Measurements from ENCODE around the gene KCTD8.
"Not testable (repeated sequence)": the region's sequence is repeated elsewhere in the genome, so short reads cannot be mapped to it uniquely, and the experiment has no call there.

KCTD8 gene

DNA sequence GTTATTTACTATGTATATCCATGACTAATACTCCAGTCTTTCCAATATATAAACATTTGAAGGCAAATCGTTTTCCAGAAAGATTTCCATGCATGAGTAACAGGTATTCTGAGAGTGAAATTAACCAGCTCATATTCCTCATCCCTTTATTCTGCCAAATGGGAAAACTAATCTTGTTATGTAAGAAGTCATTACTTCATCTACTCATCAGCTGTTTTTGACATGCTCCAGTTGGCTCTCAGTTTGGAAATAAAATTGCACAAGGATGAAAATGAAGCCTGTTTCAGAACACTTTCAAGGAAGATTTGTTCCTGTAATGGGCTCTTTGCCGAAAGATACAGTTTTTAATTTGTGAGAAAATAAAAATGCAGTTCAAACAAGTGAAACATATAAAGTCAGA, 121.9 kb downstream of the KCTD8 start:
- no peak for DNase-seq (ENCODE audit: low read depth)

DNA sequence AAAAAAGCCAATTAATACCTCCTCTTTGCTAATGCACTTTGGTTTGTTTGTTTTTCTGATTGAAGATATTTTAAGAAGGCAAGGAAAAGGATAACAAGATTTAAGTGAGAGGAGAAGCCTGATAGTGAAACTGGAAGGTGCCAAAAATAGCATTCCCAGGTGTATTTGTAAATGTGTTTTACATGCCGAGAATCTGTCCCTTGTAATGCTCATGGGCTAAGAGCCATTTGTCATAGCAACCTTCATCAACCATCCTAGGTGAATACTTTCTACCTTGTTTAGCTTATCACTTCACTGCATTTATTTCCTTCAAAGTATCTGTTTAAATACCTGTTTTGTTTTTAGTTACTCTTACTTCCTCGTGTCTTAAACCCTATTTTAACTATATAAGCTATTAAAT, 127.8 kb downstream of the KCTD8 start:
- no peak for DNase-seq (ENCODE audit: low read depth)

DNA sequence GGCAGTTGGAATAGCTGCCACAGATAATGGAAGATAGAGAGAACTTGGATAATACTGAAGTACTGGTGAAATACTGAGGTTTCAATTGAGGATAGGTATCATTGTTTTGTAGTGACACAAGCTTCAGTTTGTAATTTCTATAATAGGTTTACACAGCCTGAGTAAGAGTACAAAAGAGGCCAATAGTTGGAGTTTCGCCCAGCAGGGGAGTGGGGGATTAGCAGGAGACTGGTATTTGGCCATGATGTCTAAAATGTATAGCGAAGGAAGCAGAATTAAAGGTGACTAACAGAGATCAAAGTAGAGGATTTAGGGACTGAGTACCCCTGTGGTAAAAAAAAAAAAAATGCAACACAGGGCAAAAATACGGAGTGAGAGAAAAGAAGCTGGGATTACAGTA, 129.5 kb downstream of the KCTD8 start:
- DNase-seq (ENCODE audit: low read depth), result no peak

DNA sequence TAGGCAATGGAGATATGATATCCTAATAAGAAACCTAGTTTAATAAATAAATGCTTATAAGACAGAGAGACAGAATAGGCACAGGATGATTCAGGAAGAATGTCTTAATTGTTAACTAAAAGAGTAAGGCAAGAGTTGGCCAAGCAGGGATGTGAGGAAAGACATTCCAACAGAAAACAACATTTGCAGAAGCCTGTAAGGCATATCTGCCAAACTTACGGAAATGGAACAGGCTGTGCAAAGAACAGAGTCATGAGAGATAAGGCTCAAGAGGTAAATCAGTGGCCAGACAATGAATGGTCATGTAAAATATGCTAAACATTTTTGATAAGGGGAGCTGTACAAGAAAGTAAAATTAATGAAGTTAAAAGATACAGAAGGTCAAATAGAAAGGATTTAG, 134.9 kb downstream of the KCTD8 start:
- DNase-seq (ENCODE audit: low read depth), result no peak

DNA sequence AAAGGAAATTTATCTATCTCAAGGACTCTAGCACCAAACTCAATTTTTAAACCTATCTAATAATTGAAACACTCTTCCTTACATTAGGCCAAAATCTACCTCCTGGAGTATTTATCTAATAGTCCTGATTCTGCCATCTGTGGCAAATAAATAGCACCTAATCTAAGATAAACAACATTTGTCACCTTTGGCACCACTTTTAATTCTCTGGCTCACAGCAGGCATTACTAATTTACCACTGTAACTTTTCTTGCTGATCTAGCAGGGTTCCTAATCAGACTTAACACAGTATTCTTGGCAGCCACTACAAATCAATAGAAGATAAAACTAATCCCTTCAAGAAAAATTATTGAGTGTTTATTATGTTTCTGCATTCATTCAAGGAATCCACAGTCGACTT, 161.1 kb downstream of the KCTD8 start:
- no peak for DNase-seq (ENCODE audit: low read depth)

DNA sequence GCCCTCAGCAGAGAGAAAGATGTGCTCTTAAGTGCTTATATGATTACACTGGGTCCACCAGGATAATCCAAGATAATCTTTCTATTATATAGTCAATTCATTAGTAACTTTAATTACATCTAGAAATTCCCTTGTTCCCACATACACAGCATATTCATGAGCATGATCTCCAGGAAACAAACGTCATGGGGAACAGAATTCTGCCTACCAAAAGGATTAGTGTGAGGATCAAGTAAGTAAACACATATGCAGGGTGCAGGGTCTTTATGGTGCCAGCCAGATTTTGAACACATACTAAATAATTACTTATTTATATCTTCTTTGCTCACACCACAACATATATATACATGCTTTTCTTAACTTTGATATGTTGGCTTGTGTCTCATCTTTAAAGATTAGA, 169.1 kb downstream of the KCTD8 start:
- DNase-seq (ENCODE audit: low read depth), result no peak

DNA sequence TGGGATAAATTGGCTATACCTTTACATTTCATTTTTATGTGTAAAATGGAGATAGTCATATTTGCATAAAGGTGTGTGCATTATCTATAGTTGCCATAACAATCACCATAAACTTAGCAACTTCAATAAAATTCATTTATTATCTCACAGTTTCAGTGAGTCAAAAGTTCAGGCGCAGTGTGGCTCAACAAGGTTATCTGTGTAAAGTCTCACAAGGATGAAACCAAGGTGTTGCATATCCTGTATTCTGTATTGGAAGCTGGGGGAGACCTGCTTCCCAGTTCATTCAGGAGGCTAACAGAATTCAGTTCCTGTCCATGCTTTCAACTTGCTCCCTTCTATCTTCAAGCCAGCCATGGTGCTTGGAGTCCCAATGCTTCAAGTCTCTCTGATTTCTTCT, 169.5 kb downstream of the KCTD8 start:
- no peak for DNase-seq (ENCODE audit: low read depth)

DNA sequence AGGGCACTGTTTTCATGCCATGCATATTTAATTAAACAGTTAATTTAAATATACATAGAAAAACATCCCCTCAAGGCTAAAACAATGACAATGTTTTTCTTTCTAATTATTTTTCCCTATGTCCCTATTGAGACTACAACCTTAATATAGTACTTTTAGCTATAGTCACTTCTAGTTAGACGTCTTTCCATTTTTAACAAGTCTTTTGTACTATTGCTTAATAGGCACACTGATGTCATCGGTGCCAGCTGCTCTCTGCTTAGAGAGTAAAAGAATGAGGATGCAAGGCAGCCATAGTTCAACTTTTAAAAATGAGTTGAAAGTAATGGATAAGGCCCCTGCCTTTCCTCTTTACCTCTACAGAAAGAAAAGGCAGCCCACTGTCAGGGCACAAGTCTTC, 191.1 kb downstream of the KCTD8 start:
- no peak for DNase-seq (ENCODE audit: low read depth)

DNA sequence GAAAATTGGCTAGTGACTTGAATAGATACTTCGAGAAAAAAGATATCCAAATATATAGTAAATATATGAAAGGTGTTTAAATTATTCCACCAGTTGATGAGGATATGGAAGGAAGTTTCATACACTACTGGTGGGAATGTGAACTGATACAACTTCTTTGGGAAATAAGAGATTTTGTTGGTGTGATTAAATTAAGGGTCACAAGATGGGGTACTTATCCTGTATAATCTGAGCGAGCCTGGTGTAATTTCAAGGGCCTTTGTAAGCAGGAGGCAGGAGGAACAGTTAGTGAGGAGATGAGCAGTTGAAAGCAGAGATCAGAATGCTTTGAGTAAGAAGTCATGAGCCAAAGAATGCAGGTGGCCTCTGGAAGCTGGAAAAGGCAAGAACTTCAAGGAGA, 192.2 kb downstream of the KCTD8 start:
- DNase-seq (ENCODE audit: low read depth), result no peak

DNA sequence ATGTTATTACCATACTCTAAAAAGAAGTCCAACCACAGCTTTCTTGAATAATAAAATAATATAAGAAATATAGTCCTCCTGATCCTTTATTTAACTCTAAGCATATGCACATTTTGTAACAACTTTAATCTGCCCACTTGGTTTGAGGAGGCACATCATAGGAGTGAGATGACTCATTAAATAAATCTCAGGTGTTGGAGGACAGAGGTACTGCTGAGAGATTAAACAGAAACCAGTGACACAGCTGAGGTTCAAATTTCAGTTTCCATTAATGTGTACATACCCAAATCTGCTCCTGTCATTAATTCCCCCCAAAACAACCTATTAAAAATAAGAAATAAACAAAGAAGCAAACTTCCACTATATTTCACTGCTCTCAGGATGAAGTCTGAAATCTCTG, 211.0 kb downstream of the KCTD8 start:
- no peak for DNase-seq (ENCODE audit: low read depth)

DNA sequence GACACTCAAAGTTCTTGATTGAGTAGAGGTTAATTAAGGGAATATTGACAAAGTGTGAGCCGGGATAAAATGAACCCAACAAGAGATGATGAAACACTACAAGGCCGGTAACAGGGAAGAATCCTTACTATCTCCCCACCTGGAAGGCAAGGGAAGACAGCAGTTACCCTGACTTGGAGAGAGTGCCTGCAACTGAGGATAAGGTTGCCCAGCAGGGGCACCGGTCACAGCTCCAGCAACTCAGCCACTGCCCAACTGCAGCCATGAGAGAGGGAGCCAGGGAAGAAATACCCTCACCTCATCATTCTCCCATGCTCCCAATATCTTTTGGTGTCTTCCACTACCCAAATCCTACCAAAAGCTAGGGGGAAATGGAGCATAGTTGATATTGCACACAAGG, 212.7 kb downstream of the KCTD8 start:
- DNase-seq (ENCODE audit: low read depth), result no peak

DNA sequence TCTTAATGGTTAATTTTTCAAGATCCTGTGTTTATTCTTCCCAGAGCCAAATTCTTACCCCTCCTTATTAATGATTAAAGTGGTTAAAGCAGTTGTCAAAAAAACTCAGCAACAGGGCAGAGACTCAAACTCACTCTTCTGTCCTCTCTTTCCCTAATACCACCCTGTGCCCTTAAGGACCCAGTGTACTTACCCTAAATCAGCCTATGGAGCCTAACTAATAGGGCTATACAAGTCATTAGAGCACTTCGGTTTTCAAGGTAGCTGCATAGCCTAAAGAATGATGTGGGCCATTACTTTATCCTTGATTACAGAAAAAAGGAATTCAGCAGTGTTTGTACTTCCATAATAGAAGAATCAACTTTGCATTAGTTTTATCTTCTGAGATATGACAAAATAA, 216.3 kb downstream of the KCTD8 start:
- DNase-seq (ENCODE audit: low read depth), result no peak

DNA sequence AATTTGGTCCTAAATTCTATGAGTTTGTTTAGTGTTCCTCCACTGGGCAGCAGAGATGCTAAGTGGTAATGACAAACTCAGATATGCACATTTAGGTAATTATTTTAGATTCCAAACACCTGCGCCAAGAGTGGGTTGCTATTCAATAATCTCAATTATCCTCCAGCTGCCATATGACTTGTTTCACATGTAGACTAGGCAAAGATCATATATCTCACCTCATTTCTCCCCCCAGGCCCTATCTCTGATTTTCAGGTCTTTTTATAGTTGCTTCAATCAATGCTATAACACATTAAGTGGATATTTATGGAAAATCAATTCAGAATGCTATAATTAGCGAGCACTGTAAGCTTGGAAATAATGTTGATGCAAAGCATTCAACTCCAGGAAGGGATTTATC, 217.6 kb downstream of the KCTD8 start:
- no peak for DNase-seq (ENCODE audit: low read depth)

DNA sequence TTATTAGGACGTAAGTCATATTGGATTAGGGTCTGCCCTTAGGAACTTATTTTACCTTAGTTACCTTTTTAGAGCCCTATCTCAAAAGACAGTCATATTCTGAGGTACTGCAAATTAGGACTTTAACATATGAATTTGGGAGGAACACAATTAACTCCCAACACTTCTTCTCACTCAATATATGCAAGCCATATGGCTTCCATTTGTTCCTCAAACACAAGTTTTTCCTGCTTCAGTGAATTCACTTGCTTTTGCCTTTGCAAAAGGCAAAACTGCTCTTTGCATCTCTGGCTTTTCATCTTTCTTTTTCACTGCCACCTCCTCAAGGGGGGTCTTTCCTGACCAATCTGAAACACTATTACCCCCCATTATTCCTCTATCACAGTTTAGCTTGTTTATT, 220.3 kb downstream of the KCTD8 start:
- DNase-seq (ENCODE audit: low read depth), result no peak

DNA sequence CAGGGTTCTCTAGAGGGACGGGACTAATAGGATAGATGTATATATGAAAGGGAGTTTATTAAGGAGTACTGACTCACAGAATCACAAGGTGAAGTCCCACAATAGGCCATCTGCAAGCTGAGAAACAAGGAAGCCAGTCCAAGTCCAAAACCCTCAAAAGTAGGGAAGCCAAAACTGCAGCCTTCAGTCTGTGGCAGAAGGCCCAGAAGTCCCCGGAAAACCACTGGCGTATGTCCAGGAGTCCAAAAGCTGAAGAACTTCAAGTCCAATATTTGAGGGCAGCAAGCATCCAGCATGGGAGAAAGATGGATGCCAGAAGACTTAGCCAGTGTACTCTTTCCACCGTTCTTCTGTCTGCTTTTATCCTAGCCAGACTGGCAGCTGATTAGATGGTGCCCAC, 227.2 kb downstream of the KCTD8 start:
- no peak for DNase-seq (ENCODE audit: low read depth)

DNA sequence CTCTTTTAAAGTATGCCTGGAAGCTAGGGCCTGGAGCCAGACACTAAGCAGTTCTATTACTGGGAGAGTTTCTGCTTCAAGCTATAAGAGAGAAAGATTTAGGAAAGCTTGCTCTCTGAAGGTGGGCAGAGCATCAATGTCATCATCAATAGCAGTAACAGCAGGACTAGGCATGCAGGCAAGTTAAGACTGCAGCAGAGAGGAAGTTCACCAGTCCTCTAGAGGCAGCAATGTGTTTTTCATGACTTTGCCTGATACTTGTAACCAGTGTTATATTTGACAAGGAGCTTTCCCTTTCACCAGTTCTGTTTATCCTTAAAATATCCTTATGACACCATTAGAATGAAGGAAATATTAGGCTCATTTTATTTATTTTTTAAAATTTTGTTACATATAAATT, 237.9 kb downstream of the KCTD8 start:
- DNase-seq (ENCODE audit: low read depth), result no peak

DNA sequence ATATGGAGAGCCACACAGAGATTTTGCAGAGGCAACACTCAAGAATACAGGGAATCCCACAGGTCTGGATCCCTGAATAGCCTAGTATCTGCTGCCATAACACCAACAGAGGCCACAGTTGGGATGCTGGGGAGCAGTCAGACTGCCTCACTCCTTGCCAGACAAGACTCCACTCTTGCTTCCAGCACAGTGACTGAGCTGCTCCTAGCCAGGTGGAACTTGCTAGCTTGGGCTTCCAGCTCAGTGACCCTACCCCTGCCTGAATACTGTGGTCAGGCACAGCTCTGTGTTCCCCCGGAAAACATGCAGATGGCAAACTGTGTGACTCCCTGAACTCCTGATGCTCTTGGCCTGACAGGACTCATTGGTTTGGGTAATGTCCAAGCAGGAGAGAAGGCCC, 251.8 kb downstream of the KCTD8 start:
- DNase-seq (ENCODE audit: low read depth), result no peak

DNA sequence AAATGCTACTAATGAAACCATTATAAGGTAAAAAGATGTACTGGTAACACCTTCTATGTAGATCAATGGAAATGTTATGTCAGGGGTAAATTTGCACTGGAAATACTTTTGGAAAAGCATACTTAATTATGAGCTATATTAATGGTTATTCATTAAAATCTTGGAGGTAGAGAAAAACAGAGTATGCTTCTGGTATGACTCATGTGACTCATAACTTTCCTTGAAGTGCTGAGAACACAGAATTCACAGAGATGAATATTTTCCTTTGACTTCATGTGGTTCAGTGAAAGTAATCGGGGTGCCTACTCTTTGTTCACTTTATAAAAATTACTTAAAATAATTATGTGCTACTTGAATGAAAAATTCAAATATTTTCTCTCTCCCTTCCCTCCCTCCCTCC, 254.2 kb downstream of the KCTD8 start:
- no peak for DNase-seq (ENCODE audit: low read depth)

DNA sequence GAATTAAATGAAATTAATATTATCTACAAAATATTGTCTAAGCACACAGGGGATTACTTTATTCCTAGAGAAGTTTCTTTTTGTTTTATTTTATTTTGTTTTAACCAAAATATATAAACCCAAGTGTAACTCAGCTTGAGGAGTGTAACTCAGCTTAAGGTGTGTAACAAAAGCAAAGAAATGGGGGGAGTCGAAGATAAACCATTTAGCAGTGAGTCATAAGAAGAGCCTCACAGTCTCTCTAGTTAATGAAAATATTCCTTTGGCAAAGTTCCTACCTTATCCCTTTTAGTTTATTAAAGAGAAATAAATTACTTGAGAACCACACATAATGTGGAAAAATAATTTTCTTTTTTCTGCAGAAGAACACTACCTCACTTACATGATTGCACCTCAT, 261.8 kb downstream of the KCTD8 start:
- no peak for DNase-seq (ENCODE audit: low read depth)

DNA sequence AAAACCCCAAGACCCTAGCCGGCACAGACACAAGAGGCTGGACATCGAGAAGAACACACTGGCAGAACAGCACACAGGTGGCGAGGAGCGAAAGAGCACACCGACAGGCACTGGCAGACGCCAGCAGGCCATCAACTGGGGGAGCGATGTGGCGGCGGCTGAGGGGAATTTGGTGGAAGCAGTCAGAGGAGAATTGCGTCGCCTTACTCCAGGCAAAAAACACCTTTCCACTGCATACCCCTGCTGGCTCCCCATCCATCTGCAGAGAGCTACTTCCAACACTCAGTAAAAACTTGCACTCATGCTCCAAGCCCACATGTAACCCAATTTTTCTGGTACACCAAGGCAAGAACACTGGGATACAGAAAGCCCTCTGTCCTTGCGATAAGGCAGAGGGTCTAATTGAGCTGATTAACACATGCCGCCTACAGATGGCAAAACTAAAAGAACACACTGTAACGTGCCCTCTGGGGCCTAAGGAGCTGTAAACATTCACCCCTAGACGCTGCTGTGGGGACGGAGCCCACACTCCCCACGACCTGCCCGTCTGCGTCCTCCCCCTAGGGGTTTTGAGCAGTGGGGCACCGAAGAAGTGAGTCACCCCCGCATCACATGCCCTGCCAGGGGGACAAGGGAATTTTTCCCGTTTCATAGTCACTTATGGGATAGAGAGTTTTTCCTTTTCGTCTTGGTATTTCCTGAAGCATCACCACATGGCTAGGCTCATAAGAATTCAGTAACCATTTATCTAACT, 262.3 kb downstream of the KCTD8 start:
- no peak for DNase-seq (ENCODE audit: low read depth)

DNA sequence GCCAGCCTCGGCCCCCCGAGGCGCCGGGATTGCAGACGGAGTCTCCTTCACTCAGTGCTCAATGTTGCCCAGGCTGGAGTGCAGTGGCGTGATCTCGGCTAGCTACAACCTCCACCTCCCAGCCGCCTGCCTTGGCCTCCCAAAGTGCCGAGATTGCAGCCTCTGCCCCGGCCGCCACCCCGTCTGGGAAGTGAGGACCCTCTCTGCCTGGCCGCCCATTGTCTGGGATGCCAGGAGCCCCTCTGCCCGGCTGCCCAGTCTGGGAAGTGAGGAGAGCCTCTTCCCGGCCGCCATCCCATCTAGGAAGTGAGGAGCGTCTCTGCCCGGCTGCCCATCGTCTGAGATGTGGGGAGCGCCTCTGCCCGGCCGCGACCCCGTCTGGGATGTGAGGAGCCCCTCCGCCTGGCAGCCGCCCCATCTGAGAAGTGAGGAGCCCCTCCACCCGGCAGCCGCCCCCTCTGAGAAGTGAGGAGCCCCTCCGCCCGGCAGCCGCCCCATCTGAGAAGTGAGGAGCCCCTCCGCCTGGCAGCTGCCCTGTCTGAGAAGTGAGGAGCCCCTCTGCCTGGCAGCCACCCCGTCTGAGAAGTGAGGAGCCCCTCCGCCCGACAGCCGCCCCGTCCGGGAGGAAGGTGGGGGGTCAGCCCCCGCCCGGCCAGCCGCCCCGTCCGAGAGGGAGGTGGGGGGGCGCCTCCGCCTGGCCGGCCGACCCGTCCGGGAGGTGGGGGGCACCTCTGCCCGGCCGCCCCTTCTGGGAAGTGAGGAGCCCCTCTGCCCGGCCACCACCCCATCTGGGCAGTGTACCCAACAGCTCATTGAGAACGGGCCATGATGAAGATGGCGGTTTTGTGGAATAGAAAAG, 266.9 kb downstream of the KCTD8 start:
- DNase-seq (ENCODE audit: low read depth), result not testable (repeated sequence)

DNA sequence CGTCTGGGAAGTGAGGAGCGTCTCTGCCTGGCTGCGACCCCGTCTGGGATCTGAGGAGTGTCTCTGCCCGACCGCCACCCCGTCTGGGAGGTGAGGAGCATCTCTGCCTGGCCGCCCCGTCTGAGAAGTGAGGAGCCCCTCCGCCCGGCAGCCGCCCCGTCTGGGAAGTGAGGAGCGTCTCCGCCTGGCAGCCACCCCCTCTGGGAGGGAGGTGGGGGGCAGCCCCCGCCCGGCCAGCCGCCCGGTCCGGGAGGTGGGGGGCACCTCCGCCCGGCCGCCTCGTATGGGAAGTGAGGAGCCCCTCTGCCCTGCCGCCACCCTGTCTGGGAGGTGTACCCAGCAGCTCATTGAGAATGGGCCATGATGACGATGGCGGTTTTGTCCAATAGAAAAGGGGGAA, 280.8 kb downstream of the KCTD8 start:
- DNase-seq (ENCODE audit: low read depth), result not testable (repeated sequence)

DNA sequence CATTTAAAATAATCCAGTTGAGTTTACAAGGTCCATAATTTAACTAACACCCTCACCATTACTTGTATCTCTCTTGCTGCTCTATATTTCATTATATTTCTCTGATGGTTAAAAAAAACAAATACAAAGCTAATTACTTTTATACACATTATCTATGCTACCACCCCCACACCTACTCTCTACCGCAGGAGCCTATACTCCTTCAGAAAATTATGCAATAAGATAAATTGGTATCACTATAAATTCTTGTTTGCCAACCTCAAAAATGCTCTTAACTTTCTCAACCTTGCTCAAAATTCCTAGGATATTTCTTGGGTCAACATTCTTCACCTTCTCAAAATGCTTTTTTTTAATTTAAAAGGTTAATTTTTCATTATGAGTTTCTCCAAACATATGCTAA, 282.7 kb downstream of the KCTD8 start:
- DNase-seq (ENCODE audit: low read depth), result no peak
